ENCODE data around the gene DNAH5.

The DNAH5 gene

DNA sequence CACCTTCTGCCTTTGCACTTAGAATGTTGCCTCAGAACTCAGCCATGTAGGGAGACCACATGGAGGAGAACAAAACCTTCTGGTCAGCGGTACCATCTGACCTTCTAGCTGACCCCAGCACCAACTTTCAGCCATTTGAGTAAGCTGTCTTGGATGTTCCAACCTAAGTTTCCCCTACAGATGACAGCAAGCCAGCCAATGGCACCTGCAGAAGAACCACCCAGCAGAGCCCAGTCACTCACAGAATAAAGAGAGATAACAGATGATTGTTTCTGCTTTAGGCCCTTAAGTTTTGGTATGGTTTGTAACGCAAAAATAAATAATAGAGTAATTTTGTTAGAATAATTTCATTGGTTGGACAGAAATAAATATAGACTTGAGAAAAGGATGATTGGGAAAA, 10.4 kb downstream of the DNAH5 start:
- DNase-seq = no peak

- DNase-seq = no peak
Observed at GRCh38 chr5:13932561-13932960, 11.9 kb downstream of the DNAH5 start.

DNA sequence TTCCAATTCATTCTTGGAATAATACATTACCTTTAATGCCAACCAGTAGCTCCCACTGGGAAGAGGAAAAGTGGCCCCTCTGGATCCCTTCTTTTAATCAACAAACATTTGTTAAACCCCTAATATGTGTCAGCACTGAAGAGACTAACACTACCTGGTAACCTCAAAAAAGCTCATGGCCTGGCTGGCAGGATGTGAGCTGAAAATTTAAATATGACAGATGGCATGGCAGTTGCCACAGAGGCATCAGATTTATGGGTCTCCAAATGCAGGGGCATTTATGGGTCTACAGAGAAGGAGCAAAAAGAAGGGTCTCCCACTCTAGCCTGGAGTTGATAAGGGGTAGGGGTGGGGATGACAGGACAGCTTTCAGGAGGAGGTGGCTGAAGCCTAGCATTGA, 12.5 kb downstream of the DNAH5 start:
- DNase-seq = no peak

DNA sequence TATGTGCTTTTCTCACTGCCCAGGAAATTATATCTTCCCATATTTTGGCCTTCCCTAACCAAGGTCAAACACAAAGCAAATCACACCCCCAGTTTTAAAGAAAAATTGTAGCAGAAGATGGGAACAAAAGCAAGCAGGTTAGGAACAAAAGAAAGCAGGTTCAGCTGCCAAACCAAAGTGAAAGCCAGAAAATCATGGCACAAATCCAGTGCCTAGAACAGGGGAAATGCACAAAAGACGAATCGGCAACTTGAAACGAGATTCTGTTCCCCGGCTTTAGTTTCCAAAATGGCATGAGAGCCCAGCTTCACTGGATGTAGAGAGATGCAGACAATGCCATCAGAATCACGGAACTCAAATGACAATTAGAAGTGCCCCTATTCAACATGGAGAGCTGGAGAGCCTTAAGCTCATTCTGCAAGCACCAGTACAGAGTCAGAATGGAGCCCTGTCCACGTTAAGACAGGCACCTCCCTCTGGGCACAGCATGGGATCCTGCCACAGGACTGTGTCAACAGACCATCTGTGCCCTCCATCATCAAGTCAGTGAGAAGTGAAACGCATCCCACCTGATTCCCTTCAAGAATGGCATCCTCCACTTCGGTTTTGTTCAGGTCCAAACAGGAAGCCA, 13.8 kb downstream of the DNAH5 start:
- no peak for DNase-seq

DNA sequence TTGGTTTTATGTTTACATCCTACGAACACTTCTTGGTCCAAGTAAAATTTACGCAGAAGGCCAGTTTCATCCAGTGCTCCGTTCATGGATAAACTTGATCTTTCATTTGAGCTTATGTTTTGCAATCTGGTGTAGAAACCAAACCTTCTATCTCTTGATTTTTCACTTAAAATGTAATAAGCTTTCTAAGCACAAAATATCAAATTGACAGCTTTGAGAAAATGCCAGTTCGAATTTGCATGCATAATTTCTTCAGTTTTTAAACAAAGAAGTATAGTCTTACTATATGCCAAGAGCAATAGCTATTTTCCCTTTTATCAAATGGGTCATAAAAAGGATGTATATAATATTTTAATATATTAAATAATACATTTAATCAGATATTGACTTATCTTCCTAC, 17.8 kb downstream of the DNAH5 start:
- DNase-seq = no peak

GRCh38 chr5:13921578-13921977, 22.9 kb downstream of the DNAH5 start:
- no peak for DNase-seq

DNA sequence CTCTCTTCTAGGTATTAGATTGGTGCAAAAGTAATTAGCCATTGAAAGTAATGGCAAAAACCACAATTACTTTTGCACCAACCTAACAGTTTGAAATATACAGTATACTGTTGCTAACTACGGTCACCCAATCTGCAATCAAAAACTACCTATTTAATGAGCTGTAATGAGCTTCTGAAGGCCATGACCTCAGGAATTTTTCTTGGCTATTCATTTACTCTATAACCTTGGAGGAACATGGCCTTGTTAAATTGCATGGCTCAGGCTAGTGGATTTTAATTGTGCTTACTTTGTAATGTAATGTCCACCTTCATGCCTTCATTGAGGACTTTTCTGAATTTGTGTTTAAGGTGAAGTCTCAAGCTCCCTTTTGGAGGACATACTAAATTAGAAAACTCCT, 24.7 kb downstream of the DNAH5 start:
- DNase-seq = no peak

GRCh38 chr5:13919087-13919486, 25.4 kb downstream of the DNAH5 start:
- no peak for DNase-seq

DNA sequence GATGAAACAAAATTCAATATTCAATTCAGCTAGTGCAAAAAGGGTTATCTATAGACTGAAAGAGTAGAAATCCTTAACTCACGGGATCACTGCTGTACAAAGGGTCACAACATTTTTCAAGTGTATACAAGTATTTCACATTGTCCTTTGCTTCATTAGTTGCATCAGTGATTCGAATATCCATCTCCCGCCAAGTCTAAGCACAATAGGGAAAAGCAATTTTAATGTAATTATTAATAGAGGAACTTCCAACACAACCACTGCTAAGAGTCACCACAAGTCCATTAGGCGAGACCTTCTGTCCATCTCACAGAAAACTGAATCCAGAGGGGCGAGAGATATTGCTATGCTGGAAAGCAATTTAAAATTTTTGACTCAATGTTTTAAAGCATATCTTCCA, 27.4 kb downstream of the DNAH5 start:
- no peak for DNase-seq

GRCh38 chr5:13913962-13914361, 30.5 kb downstream of the DNAH5 start:
- no peak for DNase-seq

GRCh38 chr5:13910637-13911288, 33.7 kb downstream of the DNAH5 start:
- no peak for DNase-seq

DNA sequence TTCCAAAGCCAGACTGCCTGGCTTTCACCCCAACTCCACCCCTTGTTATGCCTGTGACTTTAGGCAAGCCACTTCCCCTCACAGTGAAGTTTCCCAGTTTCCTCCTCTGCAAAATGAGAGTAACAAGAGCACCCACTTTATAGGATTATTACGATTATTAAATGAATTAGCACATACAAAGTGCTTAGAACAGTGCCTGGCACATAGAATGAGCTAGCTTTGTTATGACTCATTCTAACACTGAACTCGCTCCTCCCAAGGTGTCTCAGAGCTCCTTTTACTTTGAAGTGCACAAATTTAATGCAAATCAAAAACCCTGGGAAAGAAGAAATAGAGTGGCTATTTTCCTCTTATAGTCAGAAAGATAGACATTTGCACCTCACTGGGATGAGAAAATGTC, 34.3 kb downstream of the DNAH5 start:
- no peak for DNase-seq

GRCh38 chr5:13909271-13909670, 35.2 kb downstream of the DNAH5 start:
- no peak for DNase-seq

DNA sequence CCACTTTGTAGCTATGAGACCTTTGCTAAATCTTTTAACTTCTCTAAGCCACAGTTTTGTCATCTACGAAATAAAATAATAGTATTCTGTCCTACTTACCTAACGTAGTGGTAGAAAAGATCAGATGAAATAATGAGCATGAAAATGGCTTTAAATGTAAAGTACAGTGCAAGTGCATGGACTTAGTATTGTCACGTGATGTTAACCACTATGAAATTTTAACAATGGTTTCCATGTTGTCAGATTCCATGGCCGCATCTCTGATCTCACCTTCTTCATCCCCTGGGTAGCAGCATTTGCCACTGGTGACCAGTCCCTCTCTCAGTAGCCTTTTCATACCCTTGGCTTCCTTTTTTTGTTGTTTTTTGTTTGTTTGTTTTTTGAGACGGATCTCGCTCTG, 45.9 kb downstream of the DNAH5 start:
- DNase-seq = no peak

DNA sequence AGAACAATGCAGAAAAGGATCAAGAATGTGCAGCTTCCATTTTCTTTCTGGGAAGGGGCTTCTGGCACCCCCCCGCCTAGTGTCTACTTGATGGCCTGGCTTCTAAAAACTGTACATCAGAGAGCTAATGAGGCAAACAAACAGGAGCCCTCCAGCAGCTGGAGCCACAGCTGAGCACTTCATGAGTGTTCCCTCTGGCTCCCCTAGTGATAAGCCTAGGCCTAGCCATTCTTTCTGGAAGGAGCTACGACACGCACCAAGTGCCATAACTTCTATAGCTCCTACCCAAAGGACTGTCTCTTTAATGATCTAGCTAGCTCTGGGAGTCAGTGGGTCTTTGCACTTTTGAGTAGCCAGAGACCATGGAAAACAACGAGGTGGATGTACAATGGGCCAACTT, 66.1 kb downstream of the DNAH5 start:
- no peak for DNase-seq

GRCh38 chr5:13866792-13867191, 77.7 kb downstream of the DNAH5 start:
- DNase-seq = no peak

- no peak for DNase-seq
Observed at GRCh38 chr5:13865312-13865711, 79.2 kb downstream of the DNAH5 start.

DNA sequence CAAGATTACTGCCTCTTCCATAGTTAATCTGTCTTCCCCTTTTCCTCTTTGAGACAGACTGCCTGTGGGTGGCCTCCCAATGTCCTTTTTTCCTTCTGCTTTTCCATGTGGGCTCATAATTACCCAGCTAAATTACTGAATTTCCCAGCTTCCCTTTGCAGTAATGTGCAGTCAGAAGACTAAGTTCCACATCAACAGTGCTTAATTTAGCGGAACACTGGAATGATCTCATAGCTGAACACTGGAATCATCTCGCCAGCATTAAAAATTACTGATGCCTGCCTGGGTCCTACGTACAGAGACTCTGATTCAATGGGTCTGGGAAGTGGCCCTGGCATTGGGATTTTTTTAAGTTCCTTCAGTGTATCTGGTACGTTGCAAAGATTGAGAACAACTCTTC, 84.3 kb downstream of the DNAH5 start:
- no peak for DNase-seq

DNA sequence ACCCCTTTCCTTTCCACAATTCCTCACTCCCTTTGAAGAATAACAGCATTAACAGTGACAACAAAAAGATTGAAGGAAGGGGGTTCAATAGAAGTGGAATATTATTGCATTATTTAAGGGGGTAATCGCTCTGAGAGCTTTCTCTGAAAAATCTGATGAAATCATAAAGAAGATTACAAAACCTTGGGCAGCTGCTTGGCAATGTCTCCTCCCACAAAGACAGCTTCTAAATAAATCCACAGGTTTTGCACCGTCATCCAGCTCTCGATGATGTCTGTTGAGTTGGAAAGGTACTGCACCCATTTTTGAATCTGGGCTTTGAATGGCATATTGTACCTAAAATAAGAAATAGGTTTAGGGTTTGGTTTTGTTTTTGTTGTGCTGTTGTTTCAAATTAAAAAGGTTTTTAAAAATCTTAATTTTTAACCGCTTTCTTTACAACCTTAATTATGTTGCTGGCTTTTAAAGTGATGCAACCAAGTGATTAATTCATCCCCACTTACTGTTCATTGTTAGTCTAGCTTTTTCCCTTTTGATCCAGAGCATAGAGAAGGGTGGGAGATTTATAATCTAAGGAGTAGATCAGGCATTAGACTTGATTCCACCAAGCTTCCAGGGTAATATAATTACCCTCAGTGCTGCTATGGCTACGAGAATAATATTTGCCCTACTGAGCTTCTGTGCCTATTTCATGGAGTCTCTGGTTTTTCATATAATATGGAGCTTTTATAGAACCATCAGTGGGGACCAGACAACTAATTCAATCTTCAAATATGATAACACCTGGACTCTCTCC, 85.0 kb downstream of the DNAH5 start:
- DNase-seq = no peak

DNA sequence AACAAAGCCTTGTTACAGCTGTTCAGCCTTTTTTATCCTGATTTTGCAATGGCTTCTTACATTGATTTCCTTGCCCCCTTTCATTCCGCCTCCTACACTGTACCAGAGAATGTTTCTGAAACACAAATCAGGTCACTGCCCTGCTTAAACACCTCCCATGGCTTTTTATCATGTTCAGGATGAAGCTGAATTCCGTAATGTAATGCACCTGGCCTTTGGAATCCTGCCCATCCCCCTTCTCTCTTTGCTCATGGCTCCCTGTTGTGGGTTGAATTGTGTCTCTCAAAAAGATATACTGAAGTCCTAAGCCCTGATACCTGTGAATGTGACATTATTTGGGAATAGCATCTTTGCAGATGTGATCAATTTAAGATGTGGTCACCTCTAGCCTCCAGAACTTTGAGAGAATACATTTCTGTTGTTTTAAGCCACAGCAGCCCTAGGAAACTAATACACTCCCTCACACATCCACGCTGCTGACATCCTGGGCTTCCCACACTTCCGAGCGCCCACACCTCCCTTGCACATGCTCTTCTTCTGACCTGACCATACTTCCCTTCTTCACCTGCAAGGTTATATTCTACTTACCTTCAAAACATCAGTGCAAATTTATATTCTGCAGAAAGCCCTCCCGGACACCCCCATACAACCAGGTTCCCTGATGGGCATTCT, 101.2 kb downstream of the DNAH5 start:
- DNase-seq = peak in 1 of 2 experiments; percentile 2

- no peak for DNase-seq
Observed at GRCh38 chr5:13833440-13833839, 111.0 kb downstream of the DNAH5 start.

- peak in 1 of 2 experiments; percentile 20 for DNase-seq
Observed at GRCh38 chr5:13831351-13831750, 113.1 kb downstream of the DNAH5 start.

DNA sequence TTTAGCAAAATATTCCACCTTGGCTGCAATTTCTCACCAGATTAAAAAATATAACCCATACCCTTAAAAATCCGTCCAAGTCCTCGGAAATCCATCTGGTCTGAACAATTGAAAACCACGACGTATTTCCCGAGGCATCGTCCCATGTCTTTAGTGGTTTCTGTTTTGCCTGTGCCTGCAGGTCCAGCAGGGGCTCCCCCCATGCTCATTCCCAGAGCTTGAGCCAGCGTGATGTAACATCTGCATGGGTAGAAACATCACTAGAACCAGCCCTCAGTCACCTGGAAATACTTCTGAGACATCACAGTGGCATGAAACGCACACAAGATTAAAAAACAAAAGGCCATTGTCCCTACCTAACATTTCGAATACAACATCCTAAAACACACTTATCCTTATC, 114.0 kb downstream of the DNAH5 start:
- DNase-seq = no peak

DNA sequence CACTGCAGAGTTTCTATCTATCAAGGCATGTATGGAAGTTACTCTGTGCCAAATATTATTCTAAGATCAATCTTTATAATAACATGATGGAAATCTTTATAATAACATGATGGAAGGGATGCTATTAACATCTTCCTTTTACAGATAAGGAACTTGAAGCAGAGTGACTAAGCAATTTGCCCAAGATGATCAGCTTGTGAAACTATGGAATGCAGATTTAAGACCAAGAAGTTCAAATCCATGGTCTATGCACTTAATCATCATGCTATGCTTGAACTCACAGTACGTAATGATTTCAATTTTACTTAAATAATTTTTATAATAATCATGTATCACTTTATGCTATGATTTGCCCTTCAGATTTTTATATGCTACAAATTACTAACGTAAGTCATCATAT, 123.1 kb downstream of the DNAH5 start:
- no peak for DNase-seq

All from NCI-H526 (cell line).